HG02840 (cell line): ENCODE data around the gene RTL5.

Source experiments
- ATAC-seq: cut with Tn5 transposase; IDR thresholded peaks from one replicate; pipeline ENCODE4 v1.9.1; 2021; ENCODE audit warnings: mild to moderate bottlenecking, moderate library complexity, moderate number of reproducible peaks; ENCODE audit not compliant: unreplicated experiment, low FRiP score

RTL5 gene

DNA sequence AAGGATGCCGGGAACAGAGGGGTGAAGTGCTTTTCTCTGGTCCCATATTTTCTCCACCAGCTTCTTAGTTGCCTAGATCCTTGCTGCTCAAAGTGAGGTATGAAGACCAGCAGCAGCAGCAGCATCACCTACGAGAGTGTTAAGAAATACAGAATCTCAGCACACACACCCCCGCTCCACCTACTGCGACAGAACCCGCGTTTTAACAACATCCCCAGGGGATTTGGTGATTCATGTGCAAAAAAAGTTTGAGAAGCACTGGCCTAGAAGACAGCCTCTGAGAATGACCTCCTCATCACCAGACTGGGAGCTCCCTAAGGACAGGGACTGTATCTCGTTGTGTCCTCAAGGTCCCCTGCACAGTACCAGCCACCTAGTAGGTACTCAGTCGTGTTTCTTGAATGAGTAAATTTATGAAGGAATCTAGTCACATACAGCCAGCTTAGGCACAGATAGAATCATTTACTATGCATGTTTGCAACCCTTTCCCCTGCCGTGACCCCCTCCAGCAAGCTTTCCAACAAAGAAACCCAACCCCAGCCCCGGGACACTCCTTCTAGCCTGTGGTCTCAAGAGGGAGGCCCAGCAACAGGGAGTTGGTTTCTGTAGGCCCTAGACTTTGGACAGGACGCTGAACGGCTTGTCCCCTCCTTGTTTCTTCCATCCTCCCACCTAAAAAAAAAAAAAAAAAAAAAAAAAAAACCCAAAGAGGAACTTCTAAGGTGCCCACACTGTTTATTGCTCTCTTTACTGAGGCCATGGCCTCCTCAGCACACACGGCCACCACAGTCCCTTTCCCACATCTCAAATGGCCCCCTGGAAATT, 21.5 kb downstream of the RTL5 start:
- no peak for ATAC-seq

DNA sequence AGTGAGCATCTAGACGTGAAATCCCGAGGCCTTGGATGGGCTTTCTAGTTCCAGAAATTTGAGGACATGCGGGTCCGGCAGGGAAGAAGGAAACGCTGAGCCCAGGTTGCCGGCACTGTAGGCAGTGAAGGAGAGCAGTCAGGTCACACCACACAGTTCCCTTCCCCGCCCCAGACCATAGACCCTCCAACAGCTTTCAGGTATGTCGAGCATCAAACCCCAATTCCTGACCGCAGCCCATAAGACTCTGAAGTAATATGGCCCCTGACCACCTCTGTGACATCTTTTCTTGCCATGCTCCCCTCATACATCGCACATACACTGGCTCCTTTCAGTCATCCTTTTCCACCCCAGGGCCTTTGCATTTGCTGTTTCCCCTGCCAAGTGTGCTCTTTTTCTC, 23.0 kb downstream of the RTL5 start:
- no peak for ATAC-seq

DNA sequence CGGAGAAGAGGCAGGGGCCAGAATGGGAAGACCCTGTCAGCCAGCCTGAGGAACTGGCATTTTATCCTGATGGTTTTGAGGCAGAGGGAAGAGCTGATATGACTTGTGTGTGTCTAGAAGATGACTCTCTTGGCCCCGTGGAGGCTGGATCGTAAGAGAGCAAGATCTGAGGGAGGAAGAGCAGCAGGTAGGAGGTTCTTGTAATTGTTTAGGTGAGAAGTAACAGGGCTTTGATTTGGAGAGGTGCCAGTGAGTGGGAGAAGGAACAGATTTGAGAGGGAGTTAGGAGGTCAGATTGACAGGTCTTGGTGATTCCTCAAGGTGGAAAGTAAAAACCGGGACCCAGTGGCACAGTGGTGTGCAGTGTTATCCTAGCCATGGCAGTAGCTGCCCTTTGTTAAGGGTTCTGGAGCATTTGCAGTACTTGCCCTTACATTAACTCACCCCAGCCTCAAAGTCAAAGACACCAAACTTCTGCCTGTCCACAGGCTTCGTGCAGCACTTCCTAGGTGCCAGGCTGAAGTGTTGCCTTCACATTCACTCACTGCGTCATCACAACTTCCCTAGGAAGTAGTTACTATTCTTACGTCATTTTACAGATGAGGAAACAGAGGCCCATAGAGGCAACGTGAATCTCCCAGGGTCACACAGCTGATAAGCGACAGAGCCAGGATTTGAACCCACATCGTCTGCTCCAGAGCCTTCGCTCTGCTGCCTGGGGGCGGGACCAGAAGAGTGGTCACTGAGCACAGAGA, 23.7 kb downstream of the RTL5 start:
- no peak for ATAC-seq

DNA sequence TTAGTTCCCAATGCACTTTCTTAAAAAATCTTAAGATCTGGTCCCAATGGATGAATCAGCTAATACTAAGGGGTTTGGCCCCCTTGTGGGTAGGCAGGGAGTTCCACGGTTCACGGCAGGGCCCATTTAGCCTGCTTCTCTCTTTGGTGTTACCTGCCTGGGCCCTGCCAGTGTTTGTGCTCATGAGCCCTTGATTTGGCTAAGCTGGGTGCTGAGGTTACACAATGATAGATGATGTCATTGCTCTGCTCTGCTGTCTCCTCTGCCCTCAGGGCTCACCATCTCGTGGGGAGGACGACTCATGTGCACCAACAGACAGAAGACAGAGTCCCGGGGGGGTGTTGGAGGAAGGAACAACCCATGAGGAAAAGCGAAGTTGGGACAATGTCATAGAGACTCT, 24.4 kb downstream of the RTL5 start:
- ATAC-seq: no peak

DNA sequence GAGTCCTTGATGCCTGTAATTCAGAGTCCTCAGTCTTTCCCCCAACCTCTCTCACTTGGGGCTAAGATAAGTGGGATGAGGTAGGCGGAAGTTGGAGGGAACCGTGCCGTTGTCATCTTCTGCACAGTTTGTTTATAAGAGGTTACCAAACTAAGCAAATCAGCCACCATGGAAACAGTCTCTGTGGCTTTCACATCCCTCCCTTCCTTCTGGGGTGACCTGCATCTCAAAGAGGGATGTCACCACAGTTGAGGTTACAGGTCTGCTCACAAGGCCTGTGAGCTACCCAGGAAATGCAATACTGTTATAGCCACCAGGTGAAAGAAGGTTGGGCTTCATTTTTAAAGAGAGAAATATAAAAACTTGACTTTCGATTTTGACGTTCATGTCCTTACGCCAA, 26.3 kb downstream of the RTL5 start:
- no peak for ATAC-seq

DNA sequence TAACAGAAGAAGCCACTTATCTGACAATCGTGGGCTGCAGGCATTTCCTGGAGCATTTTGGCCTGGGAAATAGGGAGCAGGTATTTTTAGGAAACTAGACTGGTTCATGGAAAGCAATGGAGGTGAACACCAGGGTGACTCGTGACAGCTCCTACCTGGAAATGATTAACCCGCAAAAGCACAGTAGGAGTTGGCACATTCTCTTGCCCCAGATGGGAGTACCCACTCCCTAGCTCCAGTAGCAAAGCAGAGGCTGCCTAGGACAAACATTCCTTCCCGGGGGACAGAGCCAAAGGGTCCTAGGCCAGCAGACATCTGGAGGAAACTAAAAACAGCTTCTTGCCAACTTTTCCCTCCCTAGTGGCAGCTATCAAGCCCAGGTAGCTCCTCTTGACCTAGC, 29.0 kb downstream of the RTL5 start:
- no peak for ATAC-seq

DNA sequence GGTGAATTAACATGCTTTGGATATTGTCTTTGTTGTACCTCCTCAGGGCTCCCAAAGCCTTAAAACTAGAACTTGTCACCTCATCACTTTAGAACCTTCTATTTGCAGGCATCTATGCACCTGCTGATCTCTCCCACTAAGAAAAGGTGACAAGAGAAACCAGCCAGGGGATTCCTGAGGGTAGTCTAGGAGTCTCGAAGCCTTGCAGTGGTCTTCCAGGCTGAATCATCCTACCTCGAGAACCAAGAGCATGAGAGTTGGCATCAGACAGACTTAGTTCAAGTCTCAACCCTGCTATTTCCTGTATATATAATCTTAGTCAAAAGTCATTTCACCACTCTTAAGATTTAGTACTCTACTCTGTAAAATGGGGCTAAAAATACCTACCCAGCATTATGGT, 29.6 kb downstream of the RTL5 start:
- ATAC-seq: no peak

DNA sequence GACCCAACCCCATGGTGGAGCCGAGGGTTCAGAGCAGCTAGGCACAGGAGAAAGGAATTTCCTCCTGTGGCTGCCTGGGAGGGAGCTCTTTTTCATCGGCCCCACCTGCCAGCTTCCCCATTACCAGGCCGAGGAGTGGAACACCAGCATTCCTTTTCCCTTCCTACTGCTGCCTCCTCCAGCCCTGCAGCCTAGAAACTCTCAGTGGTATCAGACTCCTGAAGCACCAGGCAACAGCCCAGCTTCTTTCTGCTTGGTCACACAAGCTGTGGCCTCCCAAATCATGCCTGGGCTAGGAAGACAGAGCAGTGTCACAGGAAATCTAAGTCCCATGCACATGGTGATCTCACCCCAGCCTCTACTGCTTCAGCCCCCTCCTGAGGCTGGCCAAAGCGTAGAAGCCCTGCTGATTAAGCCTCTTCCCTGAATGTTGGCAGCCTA, 30.1 kb downstream of the RTL5 start:
- ATAC-seq: no peak

DNA sequence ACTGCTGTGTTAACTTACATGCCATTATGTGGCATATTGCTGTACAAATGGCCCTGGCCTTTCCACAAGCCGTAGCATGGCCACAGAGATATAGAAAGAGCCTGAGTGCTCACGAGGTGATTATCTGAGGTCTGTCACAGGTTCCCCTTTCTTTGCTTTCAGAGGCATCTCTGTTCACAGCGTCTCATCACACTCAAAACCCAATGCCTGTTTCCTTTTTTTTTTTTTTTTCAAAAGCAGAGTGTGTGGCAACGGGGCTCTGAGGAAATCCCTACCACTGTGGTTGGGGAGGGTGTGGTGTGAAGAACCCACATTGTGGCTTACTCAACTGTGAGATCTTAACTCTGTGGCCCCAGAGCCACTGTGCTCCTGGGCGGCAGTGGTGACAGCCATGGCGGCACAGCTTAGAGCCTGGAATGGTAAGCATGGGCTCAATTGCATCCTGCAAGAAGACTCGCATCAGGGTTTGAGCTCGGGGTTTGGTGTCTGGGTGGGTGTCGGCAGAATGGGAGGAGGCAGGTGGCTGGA, 30.8 kb downstream of the RTL5 start:
- ATAC-seq: peak; percentile 74

DNA sequence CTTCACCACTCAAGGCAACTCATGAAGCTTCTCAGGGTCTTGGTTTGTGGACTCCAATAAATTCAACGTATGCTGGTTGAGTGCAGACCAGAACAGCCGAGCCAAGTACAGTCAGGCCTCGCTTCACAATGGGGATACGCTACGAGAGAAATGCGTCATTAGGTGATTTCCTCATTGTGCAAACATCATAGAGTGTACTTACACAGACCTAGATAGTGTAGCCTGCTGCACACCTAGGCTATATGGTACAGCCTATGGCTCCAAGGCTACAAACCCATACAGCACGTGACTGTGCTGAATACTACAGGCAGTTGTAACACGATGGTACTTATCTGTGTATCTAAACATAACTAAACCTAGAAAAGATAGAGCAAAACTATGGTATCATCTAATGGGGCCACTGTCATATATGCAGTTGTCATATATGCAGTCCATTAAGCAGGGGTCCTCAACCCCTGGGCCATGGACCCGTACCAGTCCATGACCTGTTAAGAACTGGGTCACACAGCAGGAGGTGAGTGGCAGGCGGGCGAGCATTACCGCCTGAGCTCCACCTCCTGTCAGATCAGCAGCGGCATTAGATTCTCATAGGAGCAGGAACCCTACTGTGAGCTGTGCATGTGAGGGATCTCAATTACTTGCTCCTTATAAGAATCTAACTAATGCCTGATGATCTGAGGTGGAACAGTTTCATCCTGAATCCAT, 31.5 kb downstream of the RTL5 start:
- ATAC-seq: no peak

DNA sequence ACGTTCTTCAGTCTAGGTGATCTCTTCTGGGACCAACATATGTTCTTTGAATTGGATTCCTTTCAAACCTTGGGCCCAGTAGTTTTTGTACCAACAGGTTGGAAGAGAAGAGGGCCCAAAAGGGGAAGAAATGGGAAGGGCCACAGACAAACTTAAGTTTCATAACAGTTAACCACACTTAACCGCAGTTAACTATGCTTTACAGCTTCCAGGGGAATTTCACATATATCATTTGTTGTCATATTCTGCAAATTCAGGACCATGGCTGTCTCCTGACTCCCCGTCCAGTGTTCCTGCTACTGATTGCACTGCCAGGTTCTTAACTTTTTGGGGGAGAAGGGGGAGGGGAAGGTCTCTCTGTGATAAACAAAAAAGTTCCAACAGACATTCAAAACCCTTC, 34.6 kb downstream of the RTL5 start:
- ATAC-seq: no peak

DNA sequence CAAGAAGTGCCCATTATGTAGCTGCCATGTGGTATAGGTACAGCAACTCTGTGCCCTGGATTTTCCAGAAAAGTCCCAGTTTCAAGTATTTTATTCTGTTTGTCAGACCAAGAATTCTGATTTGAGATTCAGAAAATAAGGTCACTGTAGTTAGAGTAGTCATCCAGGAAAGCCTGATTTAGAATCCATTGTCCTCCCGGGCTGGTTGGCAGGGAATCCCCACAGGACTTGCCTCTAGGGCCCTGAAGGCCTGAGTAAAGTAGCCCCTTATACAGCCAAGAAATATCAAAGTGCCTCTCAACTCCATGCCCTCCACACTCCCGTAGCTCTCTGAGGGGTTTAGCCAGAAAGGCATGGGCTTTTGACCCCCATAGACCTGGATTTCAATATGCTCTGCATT, 36.3 kb downstream of the RTL5 start:
- ATAC-seq: no peak

DNA sequence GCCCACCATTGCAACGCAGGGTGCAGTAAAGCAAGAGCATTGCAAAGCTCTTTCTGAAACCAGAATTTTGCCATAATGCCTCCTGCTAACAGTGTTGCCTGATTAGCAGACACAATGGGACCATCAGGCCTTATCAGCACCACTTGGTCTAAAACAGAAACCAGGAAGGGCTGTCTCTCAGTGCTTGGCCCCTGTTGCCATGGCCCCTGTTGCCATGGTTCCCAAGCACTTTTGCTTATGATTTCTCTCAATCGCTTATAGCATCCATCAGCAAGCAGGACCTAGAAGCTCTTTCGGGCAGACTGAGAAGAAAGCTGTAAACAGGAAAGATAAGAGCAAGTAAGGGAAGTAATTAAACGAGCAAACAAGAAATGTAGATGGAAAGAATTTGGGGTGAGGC, 36.8 kb downstream of the RTL5 start:
- no peak for ATAC-seq

DNA sequence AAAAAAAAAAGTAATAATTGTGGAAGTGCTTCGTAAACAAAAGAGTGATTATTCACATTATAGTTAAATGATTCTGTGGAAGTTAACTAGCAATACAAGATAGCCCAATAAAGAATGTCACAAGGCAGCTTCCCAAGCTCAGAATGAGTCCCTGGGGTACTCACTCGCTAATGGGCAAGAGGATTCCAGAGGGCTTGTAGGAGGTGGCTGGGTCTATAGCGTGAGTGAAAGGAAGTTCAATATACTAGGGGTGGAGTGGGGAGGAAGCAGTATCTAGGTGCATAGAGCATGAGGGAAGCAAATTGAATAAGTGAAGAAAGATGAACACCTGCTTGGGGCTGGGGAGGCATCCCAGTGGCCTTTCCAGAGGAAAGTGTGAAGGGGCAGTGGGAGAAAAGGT, 42.5 kb downstream of the RTL5 start:
- no peak for ATAC-seq

DNA sequence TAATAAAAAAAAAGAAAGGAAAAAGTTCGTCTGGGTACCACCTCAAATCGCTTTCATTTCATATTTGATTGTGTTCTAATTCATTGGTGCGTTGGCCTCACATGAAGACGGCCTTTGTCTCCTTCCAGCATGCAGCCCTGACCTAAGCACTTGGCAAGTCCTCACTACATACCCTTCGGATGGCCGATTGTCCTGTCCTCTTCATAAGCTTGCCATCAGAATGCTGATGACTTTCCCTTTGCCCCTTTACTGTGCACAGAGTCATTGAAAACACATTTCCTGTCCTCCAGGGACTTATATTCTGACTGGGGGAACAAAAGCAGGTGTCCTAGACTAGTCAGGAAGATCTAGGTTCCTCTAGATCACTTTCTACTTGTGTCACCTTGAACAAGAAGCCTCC, 43.0 kb downstream of the RTL5 start:
- ATAC-seq: no peak

DNA sequence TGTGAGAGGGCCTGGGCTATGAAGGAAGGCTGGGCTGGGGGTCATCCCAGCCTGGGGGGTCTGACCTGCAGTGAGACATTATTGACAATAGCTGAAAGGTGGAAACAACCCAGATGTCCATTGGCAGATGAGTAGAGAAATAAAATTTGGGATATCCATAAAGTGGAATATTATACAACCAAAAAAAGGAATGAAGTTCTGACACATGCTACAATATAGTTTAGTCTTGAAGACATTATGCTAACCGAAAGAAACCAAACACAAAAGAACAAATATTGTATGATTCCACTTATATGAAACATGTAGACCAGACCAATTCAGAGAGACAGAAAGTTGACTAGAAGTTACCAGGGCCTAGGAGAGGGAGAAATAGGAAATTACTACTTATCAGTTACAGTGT, 44.7 kb downstream of the RTL5 start:
- no peak for ATAC-seq

DNA sequence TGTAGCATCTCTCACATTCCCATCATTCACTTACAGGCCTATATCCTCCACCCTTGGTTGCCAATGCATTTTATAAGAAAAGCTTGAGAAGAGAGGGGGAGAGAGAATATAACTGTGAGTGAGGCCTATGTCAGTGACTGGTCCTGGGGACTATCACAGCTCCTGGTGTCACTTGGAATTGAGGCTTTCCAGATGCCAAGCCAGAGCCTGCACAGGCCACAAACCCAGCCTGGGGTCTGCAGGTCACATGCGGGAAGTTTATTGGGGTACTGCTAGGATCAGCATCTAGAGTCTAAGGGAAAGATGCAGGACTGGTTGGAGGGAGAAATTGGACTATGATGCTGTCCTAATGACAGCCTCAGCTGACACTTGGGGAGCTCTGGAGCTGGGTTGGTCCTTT, 47.6 kb downstream of the RTL5 start:
- no peak for ATAC-seq

DNA sequence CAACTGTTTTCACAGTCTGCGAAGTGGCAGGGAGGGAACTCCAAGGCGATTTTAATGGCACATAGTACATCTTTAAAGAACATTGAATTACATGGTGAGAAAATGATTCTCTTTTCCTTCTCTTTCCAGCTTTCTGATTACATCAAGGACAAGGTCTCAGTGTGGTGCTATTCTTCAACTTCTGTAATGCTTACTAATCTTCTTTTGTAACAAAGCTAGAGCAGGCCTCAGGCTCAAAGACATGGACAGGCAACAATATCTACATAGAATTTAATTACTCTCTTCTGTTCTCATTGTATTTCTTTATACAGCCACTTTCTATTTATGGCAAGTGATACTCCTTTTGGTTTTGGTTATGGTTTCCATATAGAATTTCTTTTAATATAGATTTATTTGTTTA, 48.4 kb downstream of the RTL5 start:
- no peak for ATAC-seq

DNA sequence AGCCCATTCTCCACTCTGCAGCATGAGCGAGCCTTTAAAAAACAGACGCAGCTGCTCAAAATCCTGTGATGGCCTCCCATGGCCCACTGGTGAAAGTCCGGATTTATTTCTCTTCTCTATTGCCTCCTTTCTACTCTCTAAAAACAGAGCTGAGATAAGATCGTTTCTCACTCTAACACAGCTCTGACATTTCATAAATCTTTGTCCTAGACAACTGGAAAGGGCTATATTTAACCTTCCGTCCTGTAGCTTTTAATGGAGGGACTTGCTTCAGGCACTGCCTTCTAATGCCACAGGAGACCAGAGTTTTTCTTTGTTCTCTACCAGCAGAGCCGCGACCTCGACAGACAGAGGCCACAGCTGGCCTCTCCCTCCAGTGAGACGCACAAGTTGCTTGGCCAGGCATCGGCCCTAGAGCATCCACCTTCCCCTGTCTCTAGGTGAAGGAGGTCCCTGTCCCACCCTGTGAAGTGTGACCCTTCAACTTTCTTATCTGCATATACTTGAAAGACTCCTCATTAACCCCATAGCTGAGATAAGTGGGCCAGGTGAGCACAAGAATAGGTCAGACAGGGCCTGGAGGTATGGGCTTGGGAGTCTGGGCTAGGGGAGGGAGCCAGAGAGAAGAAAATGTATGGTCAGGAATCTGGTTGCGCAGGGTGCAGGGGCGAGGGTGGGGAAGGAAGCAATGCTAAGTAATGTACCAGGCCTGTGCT, 50.0 kb downstream of the RTL5 start:
- no peak for ATAC-seq

DNA sequence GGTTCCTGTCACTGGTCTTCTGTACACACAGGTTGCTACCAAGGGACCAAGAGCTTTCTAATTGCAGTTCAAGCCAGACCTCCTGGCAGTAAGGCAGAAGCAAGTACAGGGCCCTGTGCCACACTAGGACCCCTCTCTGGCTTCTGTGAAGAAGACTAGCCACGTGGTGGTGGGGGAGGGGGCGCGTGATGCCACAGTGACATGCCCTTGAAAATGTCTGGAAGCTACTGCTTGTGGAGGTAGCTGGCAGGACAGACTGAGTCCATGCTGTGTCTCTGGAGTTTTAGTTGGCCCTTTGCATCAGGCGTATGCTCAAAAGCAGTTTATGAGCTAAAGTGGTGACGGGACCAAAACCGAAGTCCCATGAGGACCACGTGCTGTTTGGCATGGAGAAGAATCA, 50.9 kb downstream of the RTL5 start:
- no peak for ATAC-seq

DNA sequence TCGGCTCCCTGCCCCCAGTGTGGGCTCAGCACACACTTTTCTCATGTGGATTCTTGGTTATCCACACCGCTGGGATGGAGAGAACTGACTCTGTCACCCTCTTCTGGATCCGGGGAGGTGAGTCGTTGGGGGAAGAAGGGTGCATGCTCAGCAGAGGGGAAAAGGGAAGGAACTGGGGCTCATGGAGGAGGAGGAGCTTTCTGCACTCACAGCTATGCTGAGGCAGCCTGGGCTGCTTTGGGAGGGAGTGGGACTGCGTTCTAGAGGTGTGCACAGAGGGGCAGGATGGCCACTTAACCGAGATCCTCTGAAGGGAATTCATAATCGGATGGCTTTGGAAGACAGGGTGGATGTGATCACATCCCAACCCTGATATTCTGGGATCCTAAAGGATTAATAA, 51.6 kb downstream of the RTL5 start:
- ATAC-seq: no peak
